Stimulated activated CD4-positive, alpha-beta T cell treated with anti-CD3 and anti-CD28 coated beads, TNF-alpha, amount 100 ng/mL, for 1 hour (primary cell): ENCODE results near the gene GAL.
"Not testable (repeated sequence)": the region's sequence is repeated elsewhere in the genome, so short reads cannot be mapped to it uniquely, and the experiment has no call there.

ENCODE experiments used
- DNase-seq, 3 donors: peaks; one replicate each; pipeline ENCODE4 v3.0.0-alpha.2; 2020; ENCODE audit warnings: low read depth in 3 of 3, low spot score in 1 of 3

GAL gene

GRCh38 chr11:68684385-68685356 lies at the start of gene GAL:
Gene GAL (plus strand): TSS chr11:68684544. CDS start chr11:68684924, 380 bp downstream.
- DNase-seq: peak in 1 of 3 donors; percentile 8

DNA sequence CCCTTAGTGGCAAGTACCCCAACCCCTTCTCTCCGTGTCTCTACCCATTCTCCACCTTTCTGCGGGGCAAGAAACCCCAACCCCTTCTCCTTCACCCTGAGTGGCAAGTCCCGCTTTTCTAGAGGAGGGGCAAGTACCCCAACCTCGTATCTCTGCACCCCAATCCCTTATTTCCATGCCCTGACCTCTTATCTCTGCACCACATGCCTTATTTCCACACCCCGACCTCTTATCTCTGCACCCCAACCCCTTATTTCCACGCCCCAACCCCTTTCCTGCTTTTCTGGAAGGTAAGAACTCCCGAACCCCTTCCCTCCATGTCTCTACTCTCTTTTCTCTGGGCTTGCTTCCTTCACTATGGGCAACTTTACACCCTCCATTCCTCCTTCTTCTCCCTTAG lies 49.7 kb upstream of the GAL start:
- not testable (repeated sequence) for DNase-seq

DNA sequence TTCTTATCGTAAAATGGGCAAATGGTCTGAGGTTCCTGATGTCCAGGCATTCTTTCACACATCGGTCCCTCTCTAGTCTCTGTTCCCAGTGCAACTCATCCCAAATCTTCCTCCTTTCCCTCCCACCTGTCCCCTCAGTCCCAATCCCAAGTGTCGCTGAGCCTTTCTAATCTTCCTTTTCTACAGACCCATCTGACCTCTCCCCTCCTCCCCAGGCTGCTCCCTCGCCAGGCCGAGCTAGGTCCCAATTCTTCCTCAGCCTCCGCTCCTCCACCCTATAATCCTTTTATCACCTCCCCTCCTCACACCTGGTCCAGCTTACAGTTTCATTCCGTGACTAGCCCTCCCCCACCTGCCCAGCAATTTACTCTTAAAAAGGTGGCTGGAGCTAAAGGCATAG lies 49.2 kb upstream of the GAL start:
- DNase-seq: not testable (repeated sequence)

GRCh38 chr11:68635883-68636282 lies 48.5 kb upstream of the GAL start:
- DNase-seq: not testable (repeated sequence)

DNA sequence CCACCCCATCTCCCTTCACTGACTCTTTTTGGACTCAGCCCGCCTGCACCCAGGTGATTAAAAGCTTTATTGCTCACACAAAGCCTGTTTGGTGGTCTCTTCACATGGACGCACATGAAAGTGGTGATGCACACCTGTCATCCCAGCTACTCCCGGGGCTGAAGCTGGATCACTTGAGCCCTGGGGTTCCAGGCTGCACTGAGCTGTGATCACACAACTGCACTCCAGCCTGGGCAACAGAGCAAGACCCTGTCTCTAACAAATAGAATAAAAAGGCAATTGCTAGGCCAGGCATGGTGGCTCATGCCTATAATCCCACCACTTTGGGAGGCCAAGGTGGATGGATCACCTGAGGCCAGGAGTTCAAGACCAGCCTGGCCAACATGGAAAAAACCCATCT lies 45.0 kb upstream of the GAL start:
- not testable (repeated sequence) for DNase-seq

GRCh38 chr11:68641880-68642279 lies 42.5 kb upstream of the GAL start:
- no peak for DNase-seq

DNA sequence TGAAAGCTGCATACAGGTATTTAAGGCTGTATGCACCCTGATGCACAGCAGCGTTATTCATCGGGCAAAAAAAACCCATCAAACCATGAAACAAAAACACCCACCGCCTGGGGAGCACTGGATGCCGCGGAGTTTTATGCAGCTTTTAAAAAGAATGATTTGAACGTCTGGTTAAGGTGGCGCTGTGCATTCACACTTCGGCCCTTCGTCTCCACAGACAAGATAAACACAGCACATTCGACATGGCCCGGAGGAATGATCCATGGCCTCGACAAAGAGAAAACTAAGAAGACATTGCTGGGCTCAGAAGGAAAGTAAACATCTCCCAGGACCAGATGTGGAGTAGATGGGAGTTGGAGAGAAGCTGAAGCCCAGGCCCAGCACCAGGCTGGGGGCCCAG lies 40.8 kb upstream of the GAL start:
- no peak for DNase-seq

GRCh38 chr11:68646832-68647231 lies 37.5 kb upstream of the GAL start:
- no peak for DNase-seq

DNA sequence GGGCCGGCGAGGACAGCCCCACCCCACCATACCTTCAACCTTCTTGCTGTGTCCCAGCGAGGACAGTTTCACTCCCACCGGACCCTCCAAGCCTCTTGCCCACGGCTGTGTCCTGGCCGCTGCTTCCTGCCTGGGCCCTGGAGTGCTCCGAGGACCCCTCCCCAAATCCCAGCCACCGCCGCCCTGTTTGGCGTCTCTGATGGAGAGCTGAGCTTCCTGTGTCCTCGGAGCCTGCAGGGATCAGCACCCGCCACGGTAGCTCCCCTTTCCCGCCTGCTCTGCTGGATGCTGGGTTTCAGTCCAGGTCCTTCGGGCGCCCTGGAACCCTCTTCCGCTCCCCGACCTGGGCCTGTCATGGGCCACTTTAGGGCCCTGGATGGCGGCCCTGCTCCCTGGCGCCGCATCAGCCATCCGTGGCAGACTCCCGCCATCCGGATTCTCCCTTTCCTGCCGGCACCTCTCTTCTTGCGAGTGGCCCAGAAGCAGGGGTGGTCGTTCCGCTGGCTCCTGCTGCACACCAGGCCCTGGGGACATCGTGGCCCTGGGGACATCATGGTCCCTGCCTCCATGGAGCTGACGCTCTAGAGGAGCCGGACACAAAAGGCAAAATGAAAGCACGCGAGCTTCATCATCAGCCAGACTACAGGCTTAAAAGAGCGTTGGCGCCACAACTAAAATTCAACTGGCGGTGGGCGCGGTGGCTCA lies 34.3 kb upstream of the GAL start:
- no peak for DNase-seq

GRCh38 chr11:68650801-68651200 lies 33.5 kb upstream of the GAL start:
- DNase-seq: no peak

GRCh38 chr11:68651208-68651984 lies 32.9 kb upstream of the GAL start:
- DNase-seq: no peak

GRCh38 chr11:68651985-68652682 lies 32.2 kb upstream of the GAL start:
- no peak for DNase-seq

DNA sequence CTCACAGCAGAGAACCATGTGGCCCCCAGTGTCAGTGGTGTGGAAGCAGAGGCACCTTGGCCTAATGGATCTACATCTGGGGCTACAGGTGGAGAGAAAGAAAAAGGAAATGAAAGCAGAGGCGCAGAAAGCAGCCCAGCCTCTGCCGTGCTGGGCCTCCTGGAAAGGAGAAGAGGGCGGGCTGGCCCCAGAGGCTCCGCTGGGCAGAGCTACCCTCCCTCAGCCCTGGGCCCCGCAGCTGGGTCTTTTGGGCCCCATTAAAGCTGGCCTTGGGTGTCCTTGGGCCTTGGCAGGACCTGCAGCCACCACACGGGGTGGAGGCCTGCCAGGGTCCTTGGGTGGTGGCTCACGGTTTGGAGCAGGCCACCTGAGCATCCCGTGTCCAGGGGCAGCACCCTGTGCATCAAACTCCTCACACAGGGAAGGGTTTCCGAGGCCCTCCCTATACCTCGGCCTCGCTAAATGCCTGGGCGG lies 31.6 kb upstream of the GAL start:
- no peak for DNase-seq

GRCh38 chr11:68653486-68654430 lies 30.6 kb upstream of the GAL start:
- no peak for DNase-seq

GRCh38 chr11:68654978-68655377 lies 29.4 kb upstream of the GAL start:
- no peak for DNase-seq

DNA sequence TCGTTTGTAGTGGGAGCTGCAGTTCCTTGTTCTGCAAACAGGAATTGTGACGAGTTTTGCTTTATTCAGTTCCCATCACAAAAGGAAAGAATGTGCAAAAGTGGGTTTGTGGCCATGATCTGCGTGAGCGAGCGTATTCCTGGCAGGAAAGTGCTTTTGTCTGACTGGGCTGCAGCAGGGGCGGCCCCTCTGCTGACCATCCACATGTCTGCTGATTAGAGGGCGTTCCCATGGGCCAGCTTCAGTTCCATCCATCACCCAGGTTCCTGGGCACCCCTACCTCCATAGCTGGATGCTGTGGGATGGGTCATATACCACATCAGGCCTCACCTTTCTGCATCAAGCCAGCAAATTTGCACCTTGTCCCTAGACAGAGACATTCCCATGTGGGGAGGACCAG lies 28.9 kb upstream of the GAL start:
- no peak for DNase-seq

- DNase-seq: no peak
Measured at GRCh38 chr11:68655806-68656205, 28.5 kb upstream of the GAL start.

- DNase-seq: no peak
Measured at GRCh38 chr11:68657021-68657780, 27.1 kb upstream of the GAL start.

- DNase-seq: no peak
Measured at GRCh38 chr11:68658097-68658496, 26.2 kb upstream of the GAL start.
